ENCODE measurements around the gene ATP13A3. TPM values are rescaled to one million over a fixed set of nuclear protein-coding genes. Genes with fewer than 3 reads are reported as not detected.

ATP13A3 gene
- total and polyA plus RNA-seq, 9 of the 15 experiments (the other 6 are each of a cell fraction or from before 2014, with no cell fraction given) = 16.6 to 135 (median 86.6) TPM

GRCh38 chr3:194424373-194424772 lies 62.4 kb downstream of the ATP13A3 start:
- BruUV-seq (replicated peaks) = no TSS peak
- Histone ChIP-seq H4K20me1 (replicated peaks; ENCODE audit: control insufficient read depth, insufficient read depth, low read length) (no peaks in the 10 kb centered on the region), H2AFZ (ENCODE audit: low read depth, low read length) (no peak overlapping the region), H3K4me3 (no peak overlapping the region), H3K27ac (ENCODE audit: extremely low read depth, low read depth, low read length) (no peak overlapping the region), H3K4me2 (ENCODE audit: insufficient read depth, low read length) (no peak overlapping the region), H3K79me2 (ENCODE audit: control insufficient read depth, insufficient read depth, low read length) (no peaks in the 10 kb centered on the region), H3K9me1 (ENCODE audit: control insufficient read depth, insufficient read depth, low read length) (no peaks in the 10 kb centered on the region), H3K9me3 (replicated peaks; ENCODE audit: control insufficient read depth, insufficient read depth, low read depth, low read length) (no peaks in the 10 kb centered on the region), H3K9ac (ENCODE audit: insufficient read depth in 1 of 2, low read depth in 2 of 2, low read length in 2 of 2) (no peak overlapping the region), H3K4me1 (replicated peaks in 1 of 2; ENCODE audit: control insufficient read depth in 2 of 2, insufficient read depth in 2 of 2, low read length in 2 of 2) (no peaks in the 10 kb centered on the region), H3K36me3 (ENCODE audit: control insufficient read depth, insufficient read depth, low read length) (peaks cover 80% of the 10 kb centered on the region), H3K27me3 (ENCODE audit: control insufficient read depth in 2 of 2, insufficient read depth in 2 of 2, low read length in 2 of 2) (no peaks in the 10 kb centered on the region)
- FAIRE-seq = no peak
- in situ Hi-C loops (cut with MboI) = no loop called here
- ChIA-PET POLR2A (interaction anchor here (0.6 kb wide), 1 partner anchor 285 kb away, joined by 3 read pairs; no protein-coding TSS in a partner anchor), CTCF (ENCODE audit: low intra/inter-chr PET ratio) (no interaction called here)
- no peak for DNase-seq (ENCODE audit: extremely low read depth in 1 of 4, low spot score in 3 of 4)
- ATAC-seq = no peak
- 96% methylated on average over 1 of the region's 1 CpG for WGBS (ENCODE audit: insufficient coverage, low coverage, missing lambda C conversion rate)
- intact Hi-C loops (cut with micrococcal nuclease) = no loop called here
- no peak for TF ChIP-seq SRSF3 (IDR thresholded peaks at IDR 0.05; ENCODE audit: insufficient read depth, low read length)
- no peak for TF ChIP-seq CUX1 (CRISPR knock-in tag; IDR thresholded peaks at IDR 0.05)
- no peak for TF ChIP-seq TFAM (CRISPR knock-in tag; conservative IDR thresholded peaks at IDR 0.05)
- TF ChIP-seq ZNF644 (tag; IDR thresholded peaks at IDR 0.05; ENCODE audit: low read depth) = no peak
- no peak for TF ChIP-seq GTF2B (IDR thresholded peaks at IDR 0.05; ENCODE audit: extremely low read depth, insufficient read length)
- TF ChIP-seq XRCC3 (IDR thresholded peaks at IDR 0.05) = no peak
- TF ChIP-seq ZNF695 (CRISPR knock-in tag; IDR thresholded peaks at IDR 0.05) = no peak
- no peak for TF ChIP-seq AFF4 (CRISPR knock-in tag; IDR thresholded peaks at IDR 0.05)
- no peak for TF ChIP-seq SP2 (IDR thresholded peaks at IDR 0.05; ENCODE audit: extremely low read depth, low read depth, low read length, poor library complexity, severe bottlenecking)
- TF ChIP-seq ZKSCAN3 (CRISPR knock-in tag; IDR thresholded peaks at IDR 0.05) = no peak
- no peak for TF ChIP-seq ZBED1 (IDR thresholded peaks at IDR 0.05)
- TF ChIP-seq BMI1 (IDR thresholded peaks at IDR 0.05; ENCODE audit: low read length) = no peak
